ENCODE measurements around the gene CFAP100.

DNA sequence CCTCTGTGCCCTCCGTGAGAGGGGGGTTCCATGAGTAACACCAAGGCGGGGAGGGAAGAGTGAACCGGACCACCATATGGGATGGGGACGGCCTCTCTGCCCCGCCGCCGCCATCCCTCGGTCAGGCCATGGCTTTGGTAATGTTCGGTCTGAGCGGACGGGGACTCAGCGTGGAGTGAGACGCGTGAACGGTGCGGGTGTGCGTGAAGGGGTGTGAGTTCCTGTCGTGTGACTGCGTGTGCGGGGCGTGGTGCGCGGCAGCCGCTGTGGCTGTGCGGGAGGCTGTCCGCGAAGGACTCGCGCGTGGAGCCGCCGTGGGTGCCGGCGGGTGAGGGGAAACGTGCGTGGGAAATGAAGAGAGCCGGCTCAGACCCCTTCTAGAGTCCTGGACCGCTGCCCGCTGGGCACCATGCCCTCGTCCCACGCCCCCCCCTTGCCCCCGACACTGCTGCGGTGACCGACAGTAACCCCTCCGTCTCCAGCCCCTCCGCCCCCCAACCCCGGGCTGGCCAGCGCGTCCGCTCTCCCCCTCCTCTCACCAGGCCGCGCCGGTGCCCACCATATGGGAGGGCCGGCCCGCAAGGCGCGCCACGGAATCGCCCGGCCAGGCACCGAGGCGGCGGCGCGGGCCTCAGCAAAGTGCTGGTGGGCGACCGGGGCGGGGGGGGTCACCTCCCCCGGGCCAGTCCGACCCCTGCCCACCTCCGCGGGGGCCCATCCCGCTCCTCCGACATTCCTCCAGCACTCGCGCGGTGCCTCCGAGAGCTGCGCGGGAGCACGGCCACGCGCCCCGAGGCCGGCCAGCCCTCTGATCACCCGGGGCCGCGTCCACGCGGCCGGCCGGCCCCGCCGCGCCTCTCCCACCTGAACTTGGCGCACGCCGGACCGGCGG lies 38.1 kb upstream of the CFAP100 start:
- TF ChIP-seq POLR2A (IDR thresholded peaks at IDR 0.05), result no peak
- TF ChIP-seq, protein P1, sequence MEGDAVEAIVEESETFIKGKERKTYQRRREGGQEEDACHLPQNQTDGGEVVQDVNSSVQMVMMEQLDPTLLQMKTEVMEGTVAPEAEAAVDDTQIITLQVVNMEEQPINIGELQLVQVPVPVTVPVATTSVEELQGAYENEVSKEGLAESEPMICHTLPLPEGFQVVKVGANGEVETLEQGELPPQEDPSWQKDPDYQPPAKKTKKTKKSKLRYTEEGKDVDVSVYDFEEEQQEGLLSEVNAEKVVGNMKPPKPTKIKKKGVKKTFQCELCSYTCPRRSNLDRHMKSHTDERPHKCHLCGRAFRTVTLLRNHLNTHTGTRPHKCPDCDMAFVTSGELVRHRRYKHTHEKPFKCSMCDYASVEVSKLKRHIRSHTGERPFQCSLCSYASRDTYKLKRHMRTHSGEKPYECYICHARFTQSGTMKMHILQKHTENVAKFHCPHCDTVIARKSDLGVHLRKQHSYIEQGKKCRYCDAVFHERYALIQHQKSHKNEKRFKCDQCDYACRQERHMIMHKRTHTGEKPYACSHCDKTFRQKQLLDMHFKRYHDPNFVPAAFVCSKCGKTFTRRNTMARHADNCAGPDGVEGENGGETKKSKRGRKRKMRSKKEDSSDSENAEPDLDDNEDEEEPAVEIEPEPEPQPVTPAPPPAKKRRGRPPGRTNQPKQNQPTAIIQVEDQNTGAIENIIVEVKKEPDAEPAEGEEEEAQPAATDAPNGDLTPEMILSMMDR (IDR thresholded peaks at IDR 0.05), result no peak
- TF ChIP-seq EP300 (IDR thresholded peaks at IDR 0.05), result no peak

Measured in tibial nerve (tissue), 4 donors.